ENCODE results near the gene APOA5. TPM values are rescaled to one million over a fixed set of nuclear protein-coding genes. Genes with fewer than 3 reads are reported as not detected.
A peak's percentile ranks its signal among the peaks of the same experiment; 100 is the strongest.

APOA5 gene
- total and polyA plus RNA-seq, 2 of the 13 experiments (the other 11 are each of a cell fraction or from before 2014, with no cell fraction given): 44.0 to 49.1 TPM

DNA sequence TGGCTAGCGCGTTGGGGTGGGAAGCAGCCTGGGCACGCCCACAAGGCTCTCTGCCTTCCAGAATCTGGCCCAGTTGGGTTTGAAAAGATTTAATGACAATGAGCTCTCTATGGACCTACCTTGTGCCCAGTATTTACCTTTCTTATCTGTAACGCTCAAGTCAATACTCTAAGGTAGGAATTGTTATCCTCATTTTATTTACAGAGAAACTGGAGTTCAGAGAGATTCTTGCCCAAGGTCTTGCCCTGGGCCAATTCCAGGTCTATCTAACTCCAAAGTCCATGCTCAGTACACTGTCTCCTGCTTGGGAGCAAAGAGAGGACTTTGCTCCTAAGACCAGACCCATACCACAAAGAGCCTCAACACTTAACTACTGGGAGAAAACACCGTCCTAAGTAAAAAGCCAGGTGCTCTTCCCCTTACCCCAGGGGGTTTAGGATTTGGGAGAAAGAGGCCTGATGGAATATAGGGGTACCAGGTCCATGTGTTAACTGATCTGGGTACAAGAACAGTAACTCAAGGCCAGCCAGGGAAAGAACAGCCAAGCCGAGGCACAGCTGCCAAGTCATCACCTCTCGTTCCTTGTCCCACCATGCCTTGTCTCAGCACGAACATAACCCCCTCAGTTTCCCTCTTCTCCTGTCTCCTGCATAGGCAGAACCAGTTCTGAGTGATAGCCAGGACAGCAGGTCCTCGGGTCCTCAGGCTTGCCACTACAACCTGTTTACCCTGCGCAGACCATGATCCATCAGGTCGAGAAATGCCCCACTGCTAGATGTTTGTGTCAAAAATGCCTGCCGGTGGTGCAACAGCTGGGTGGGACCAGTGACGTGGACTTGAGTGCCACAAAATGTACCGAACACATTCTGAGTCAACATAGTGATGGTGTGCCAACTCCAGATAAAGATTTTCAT, 16.8 kb upstream of the APOA5 start (continued):
- peak; percentile 62 for TF ChIP-seq ZNF264 (CRISPR knock-in tag; IDR thresholded peaks at IDR 0.05)
- TF ChIP-seq ZNF7 (CRISPR knock-in tag; IDR thresholded peaks at IDR 0.05): no peak
- TF ChIP-seq ZHX2 (IDR thresholded peaks at IDR 0.05; ENCODE audit: low read depth): no peak; the same call in 1 of the 2 replicates
- no peak for TF ChIP-seq ZHX2 (CRISPR knock-in tag; IDR thresholded peaks at IDR 0.05; ENCODE audit: borderline replicate concordance)
- TF ChIP-seq ZNF431 (CRISPR knock-in tag; IDR thresholded peaks at IDR 0.05; ENCODE audit: borderline replicate concordance, low read depth): peak; percentile 19; the same call in 1 of the 2 replicates
- peak; percentile 86 for TF ChIP-seq TEAD3 (CRISPR knock-in tag; optimal IDR thresholded peaks at IDR 0.05; ENCODE audit: borderline replicate concordance)
- TF ChIP-seq TBX2 (CRISPR knock-in tag; IDR thresholded peaks at IDR 0.05; ENCODE audit: borderline replicate concordance): peak; percentile 89
- TF ChIP-seq ZNF414 (CRISPR knock-in tag; IDR thresholded peaks at IDR 0.05): peak; percentile 72; the same call in 1 of the 2 replicates
- no peak for TF ChIP-seq MXD1 (CRISPR knock-in tag; IDR thresholded peaks at IDR 0.05)
- peak; percentile 49 for TF ChIP-seq RBFOX2 (IDR thresholded peaks at IDR 0.05; ENCODE audit: low read depth, low read length)
- TF ChIP-seq ZMAT3 (CRISPR knock-in tag; conservative IDR thresholded peaks at IDR 0.05): peak; percentile 33; the same call in 1 of the 2 replicates
- peak; percentile 70 for TF ChIP-seq POLR2G (IDR thresholded peaks at IDR 0.05; ENCODE audit: low read depth, low read length)
- no peak for TF ChIP-seq ZNF44 (CRISPR knock-in tag; IDR thresholded peaks at IDR 0.05)
- TF ChIP-seq, protein P1, sequence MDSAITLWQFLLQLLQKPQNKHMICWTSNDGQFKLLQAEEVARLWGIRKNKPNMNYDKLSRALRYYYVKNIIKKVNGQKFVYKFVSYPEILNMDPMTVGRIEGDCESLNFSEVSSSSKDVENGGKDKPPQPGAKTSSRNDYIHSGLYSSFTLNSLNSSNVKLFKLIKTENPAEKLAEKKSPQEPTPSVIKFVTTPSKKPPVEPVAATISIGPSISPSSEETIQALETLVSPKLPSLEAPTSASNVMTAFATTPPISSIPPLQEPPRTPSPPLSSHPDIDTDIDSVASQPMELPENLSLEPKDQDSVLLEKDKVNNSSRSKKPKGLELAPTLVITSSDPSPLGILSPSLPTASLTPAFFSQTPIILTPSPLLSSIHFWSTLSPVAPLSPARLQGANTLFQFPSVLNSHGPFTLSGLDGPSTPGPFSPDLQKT (CRISPR knock-in tag; IDR thresholded peaks at IDR 0.05; ENCODE audit: borderline replicate concordance): no peak
- no peak for TF ChIP-seq DZIP1 (CRISPR knock-in tag; IDR thresholded peaks at IDR 0.05)
- peak; percentile 80 for TF ChIP-seq ZNF331 (CRISPR knock-in tag; IDR thresholded peaks at IDR 0.05)
- peak; percentile 52 for TF ChIP-seq ZNF629 (CRISPR knock-in tag; conservative IDR thresholded peaks at IDR 0.05)
- TF ChIP-seq PHF20 (CRISPR knock-in tag; IDR thresholded peaks at IDR 0.05): no peak

Data from HepG2 (cell line).